ENCODE results near the gene MCU. TPM values are rescaled to one million over a fixed set of nuclear protein-coding genes. Genes with fewer than 3 reads are reported as not detected.

MCU gene
- total and polyA plus RNA-seq, 2 of the 8 experiments (the other 6 are each of a cell fraction or from before 2014, with no cell fraction given) = 51.6 to 62.2 TPM

DNA sequence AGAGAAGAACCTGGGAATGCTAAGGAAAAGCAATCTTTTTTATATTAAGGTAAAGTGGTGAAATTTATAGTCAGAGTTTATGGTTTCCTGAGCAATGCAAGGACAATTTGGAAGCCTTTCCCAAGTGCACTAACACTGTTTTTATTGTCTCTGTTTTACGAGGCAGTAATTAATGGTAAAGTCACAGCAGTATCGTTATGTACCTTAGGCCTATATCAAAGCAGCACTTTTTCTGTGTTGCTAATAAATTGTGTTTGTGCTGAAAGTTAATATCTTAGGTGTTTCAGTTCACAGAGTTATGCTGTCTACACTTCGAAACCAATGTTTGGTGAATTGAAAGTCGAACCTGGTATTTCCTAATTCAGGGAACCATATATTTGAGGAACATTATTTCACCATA is 220.8 kb downstream of the MCU start:
- Histone ChIP-seq H3K9ac (replicated peaks in 1 of 4; ENCODE audit: extremely low read depth in 1 of 4, low read depth in 3 of 4, low read length in 3 of 4) (no peak overlapping the region), H3K27me3 (replicated peaks in 1 of 4; ENCODE audit: control insufficient read depth in 3 of 4, extremely low read depth in 1 of 4, insufficient read depth in 3 of 4, low read length in 3 of 4) (no peaks in the 10 kb centered on the region), H3K4me1 (replicated peaks in 1 of 4; ENCODE audit: control insufficient read depth in 3 of 4, insufficient read depth in 4 of 4, low read length in 3 of 4) (peaks cover 0 to 6% (median 0%) of the 10 kb centered on the region in 4 experiments; a peak in 1 of 7 replicates), H3K23me2 (ENCODE audit: low read depth, low read length) (no peaks in the 10 kb centered on the region), H3K18ac (ENCODE audit: extremely low read depth, low read length) (no peak overlapping the region), H3K4me2 (ENCODE audit: insufficient read depth in 1 of 2, low read depth in 2 of 2, low read length in 2 of 2) (no peak overlapping the region), H4K8ac (ENCODE audit: extremely low read depth, insufficient read depth, low read length) (no peak overlapping the region), H2BK20ac (ENCODE audit: low read length) (no peak overlapping the region), H3K27ac (ENCODE audit: low read depth, low read length) (no peak overlapping the region), H3K36me3 (ENCODE audit: control insufficient read depth in 2 of 4, insufficient read depth in 4 of 4, low read length in 3 of 4) (no peaks in the 10 kb centered on the region), H2BK120ac (replicated peaks; ENCODE audit: low read depth, low read length) (no peak overlapping the region), H2BK5ac (ENCODE audit: low read depth, low read length) (no peak overlapping the region), H2BK15ac (ENCODE audit: low read length) (no peak overlapping the region), H4K91ac (replicated peaks; ENCODE audit: insufficient read length, low read length) (no peak overlapping the region), H3K4ac (replicated peaks; ENCODE audit: insufficient read length, low read depth, low read length) (no peak overlapping the region), H3K79me2 (ENCODE audit: control insufficient read depth in 1 of 2, insufficient read depth in 2 of 2, low read length in 2 of 2) (no peaks in the 10 kb centered on the region), H3K23ac (ENCODE audit: insufficient read length) (no peak overlapping the region), H3K9me3 (ENCODE audit: insufficient read depth in 2 of 2, low read depth in 1 of 2, low read length in 1 of 2) (no peaks in the 10 kb centered on the region), H3K4me3 (ENCODE audit: extremely low read depth in 1 of 4, insufficient read depth in 2 of 4, low read depth in 3 of 4, low read length in 4 of 4) (no peak overlapping the region), H3K79me1 (ENCODE audit: low read depth, low read length) (no peaks in the 10 kb centered on the region), H2AFZ (ENCODE audit: low read length) (no peak overlapping the region), H2BK12ac (ENCODE audit: low read depth, low read length) (no peak overlapping the region), H3K56ac (replicated peaks; ENCODE audit: insufficient read length, low read depth, low read length) (no peak overlapping the region), H4K5ac (ENCODE audit: insufficient read length, low read depth, low read length) (no peak overlapping the region), H3K14ac (ENCODE audit: insufficient read length) (no peak overlapping the region), H2AK5ac (ENCODE audit: low read depth, low read length) (no peak overlapping the region), H4K20me1 (replicated peaks in 1 of 2; ENCODE audit: control insufficient read depth in 1 of 2, insufficient read depth in 2 of 2, low read length in 2 of 2) (no peaks in the 10 kb centered on the region)
- no peak for FAIRE-seq
- TF ChIP-seq NANOG (IDR thresholded peaks at IDR 0.05; ENCODE audit: insufficient read depth, low read depth, low read length, poor library complexity, severe bottlenecking) (no peak), EP300 (IDR thresholded peaks at IDR 0.05; ENCODE audit: borderline replicate concordance in 1 of 2, low read depth in 2 of 2, low read length in 2 of 2) (no peak), CHD2 (IDR thresholded peaks at IDR 0.05; ENCODE audit: low read length) (no peak), CBX5 (IDR thresholded peaks at IDR 0.05; ENCODE audit: low read depth, low read length) (no peak), BRCA1 (IDR thresholded peaks at IDR 0.05; ENCODE audit: low read depth, low read length) (no peak), PHF8 (conservative IDR thresholded peaks at IDR 0.05; ENCODE audit: low read depth, low read length) (no peak), SP2 (IDR thresholded peaks at IDR 0.05; ENCODE audit: low read length) (no peak), RAD21 (IDR thresholded peaks at IDR 0.05 in 1 of 2, conservative IDR thresholded peaks at IDR 0.05 in 1 of 2; ENCODE audit: low read depth in 2 of 2, low read length in 2 of 2) (no peak), NRF1 (IDR thresholded peaks at IDR 0.05; ENCODE audit: low read depth, low read length) (no peak), BACH1 (IDR thresholded peaks at IDR 0.05; ENCODE audit: low read length) (no peak), TBP (IDR thresholded peaks at IDR 0.05; ENCODE audit: low read depth, low read length) (no peak), SP4 (IDR thresholded peaks at IDR 0.05; ENCODE audit: low read length) (no peak)
- POLR2A ChIA-PET (ENCODE audit: partially characterized antibody) = interaction anchor here (0.8 kb wide), 1 partner anchor 221 kb away, joined by 3 read pairs; the partner anchor contains the start of gene MCU
- 87% methylated on average over 4 of the region's 4 CpGs; no CpG with 5 or more reads in 1 of the 2 experiments for WGBS, 2 experiments (ENCODE audit: extremely low coverage in 1 of 2, insufficient coverage in 1 of 2, insufficient read length in 1 of 2, insufficient replicate concordance in 2 of 2, low coverage in 1 of 2, low lambda C conversion rate in 2 of 2, missing lambda C conversion rate in 1 of 2)
- CTCF ChIA-PET (ENCODE audit: partially characterized antibody) = interaction anchor here (0.5 to 0.6 kb wide), 2 partner anchors 557 to 614 kb away, joined by 4 read pairs; no protein-coding TSS in a partner anchor
- no peak for DNase-seq (ENCODE audit: low read depth in 1 of 2, low spot score in 2 of 2)
